ENCODE data around the gene C1orf141.

DNA sequence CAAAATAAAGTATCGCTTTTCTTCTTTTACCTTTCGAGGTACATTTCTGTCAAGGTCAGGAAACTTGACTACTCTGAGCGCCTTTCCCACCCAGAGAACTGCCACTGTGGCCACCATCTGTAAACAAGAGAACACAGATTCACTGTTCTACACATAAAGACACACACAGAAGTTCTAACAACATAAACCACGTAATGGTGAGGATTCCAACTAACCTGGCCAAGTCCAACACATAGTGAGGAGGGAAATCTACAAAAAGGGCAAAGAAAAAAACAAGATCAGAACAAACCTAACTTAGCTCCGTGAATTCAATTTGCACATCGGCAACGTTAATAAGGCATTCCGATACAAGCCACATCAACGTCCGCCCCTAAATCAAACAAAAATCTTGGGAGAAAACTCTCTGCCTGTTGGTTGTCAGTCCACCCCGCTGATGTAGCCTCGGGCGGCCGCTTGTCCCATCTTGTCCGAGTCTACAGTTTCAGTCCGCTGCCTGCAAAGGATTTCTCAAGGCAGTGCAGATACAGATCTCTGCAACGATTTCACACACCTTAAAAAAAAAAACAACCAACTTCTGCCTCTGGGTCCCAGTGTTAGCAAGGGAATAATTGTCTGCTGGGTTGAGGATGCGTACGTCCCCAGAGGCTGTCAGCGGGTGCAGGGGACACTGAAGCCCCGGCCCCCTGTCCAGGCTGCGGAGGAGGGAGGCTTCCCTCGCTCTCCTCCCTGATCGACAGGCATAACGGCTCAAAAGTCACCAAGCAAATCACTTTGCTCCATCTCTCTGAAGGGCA lies 81.8 kb downstream of the C1orf141 start:
- TF ChIP-seq POLR2A (IDR thresholded peaks at IDR 0.05; ENCODE audit: low read depth, low read length): 0 out of 2 replicates have a peak, but pooled peaks have one; percentile 1
- TF ChIP-seq PAX5 (IDR thresholded peaks at IDR 0.05; ENCODE audit: insufficient read depth, low read length, severe bottlenecking): no peak
- no peak for TF ChIP-seq POLR2AphosphoS5 (IDR thresholded peaks at IDR 0.05; ENCODE audit: low read depth, low read length)
- no peak for TF ChIP-seq TAF1 (IDR thresholded peaks at IDR 0.05; ENCODE audit: low read depth, low read length)
- TF ChIP-seq SPI1 (IDR thresholded peaks at IDR 0.05; ENCODE audit: low read depth, low read length): no peak
- no peak for TF ChIP-seq POU2F2 (IDR thresholded peaks at IDR 0.05; ENCODE audit: low read depth, low read length)

Data from GM12891 (cell line).